Central memory CD8-positive, alpha-beta T cell (primary cell): ENCODE measurements around the gene FXYD1.

Experiments used
- ATAC-seq: fragments of 150-1000 bp; cut with Tn5 transposase; replicated peaks from 2 replicates; pipeline ENCODE4 v1.10.0; 2022; ENCODE audit warnings: mild to moderate bottlenecking, moderate FRiP score, moderate number of reproducible peaks; ENCODE audit not compliant: poor library complexity, severe bottlenecking; ENCODE audit errors: extremely low read depth
- DNase-seq, 2 donors: peaks; one replicate each; pipeline ENCODE4 v3.0.0; 2021; ENCODE audit warnings: low spot score in 2 of 2
- H3K27ac Mint-ChIP-seq: one replicate; pipeline ENCODE4 v1.8.0; 2022; ENCODE audit warnings: low read depth, mild to moderate bottlenecking, moderate library complexity, mixed read lengths
- H3K27me3 Mint-ChIP-seq: one replicate; pipeline ENCODE4 v1.8.0; 2022; ENCODE audit warnings: mixed read lengths
- H3K36me3 Mint-ChIP-seq: one replicate; pipeline ENCODE4 v1.8.0; 2022; ENCODE audit warnings: mild to moderate bottlenecking, moderate library complexity, mixed read lengths; ENCODE audit not compliant: insufficient read depth
- H3K4me1 Mint-ChIP-seq: one replicate; pipeline ENCODE4 v1.8.0; 2022; ENCODE audit warnings: mixed read lengths
- H3K4me3 Mint-ChIP-seq: one replicate; pipeline ENCODE4 v1.8.0; 2022; ENCODE audit warnings: mild to moderate bottlenecking, moderate library complexity, mixed read lengths
- H3K9me3 Mint-ChIP-seq: one replicate; pipeline ENCODE4 v1.8.0; 2022; ENCODE audit warnings: mixed read lengths

Gene FXYD1

GRCh38 chr19:35169221-35169995 is 30.8 kb downstream of the FXYD1 start:
- no peak for ATAC-seq
- Mint-ChIP-seq H3K27ac (peak overlapping the region; percentile 77), H3K4me3 (no peak overlapping the region), H3K36me3 (peaks cover 41% of the 10 kb centered on the region), H3K9me3 (no peaks in the 10 kb centered on the region), H3K4me1 (peaks cover 17% of the 10 kb centered on the region), H3K27me3 (no peaks in the 10 kb centered on the region)
- DNase-seq: peak in 1 of 2 donors; percentile 4

- H3K9me3 Mint-ChIP-seq: no peaks in the 10 kb centered on the region
- H3K4me1 Mint-ChIP-seq: peaks cover 23% of the 10 kb centered on the region
- H3K27me3 Mint-ChIP-seq: no peaks in the 10 kb centered on the region
- ATAC-seq (no peak), DNase-seq (no peak)
- H3K36me3 Mint-ChIP-seq: peaks cover 30% of the 10 kb centered on the region
- no peak overlapping the region for H3K27ac Mint-ChIP-seq
- no peak overlapping the region for H3K4me3 Mint-ChIP-seq
Observed at GRCh38 chr19:35170359-35171061, 31.9 kb downstream of the FXYD1 start.

GRCh38 chr19:35171730-35172129 is 33.1 kb downstream of the FXYD1 start:
- Mint-ChIP-seq H3K27me3 (no peaks in the 10 kb centered on the region), H3K4me3 (no peak overlapping the region), H3K4me1 (peaks cover 22% of the 10 kb centered on the region), H3K27ac (no peak overlapping the region), H3K36me3 (peaks cover 18% of the 10 kb centered on the region), H3K9me3 (no peaks in the 10 kb centered on the region)
- no peak for ATAC-seq
- no peak for DNase-seq

- Mint-ChIP-seq H3K27ac (no peak overlapping the region), H3K4me1 (peaks cover 12% of the 10 kb centered on the region), H3K27me3 (no peaks in the 10 kb centered on the region), H3K4me3 (no peak overlapping the region), H3K36me3 (peaks cover 5% of the 10 kb centered on the region), H3K9me3 (no peaks in the 10 kb centered on the region)
- no peak for ATAC-seq
- no peak for DNase-seq
Observed at GRCh38 chr19:35174226-35174625, 35.6 kb downstream of the FXYD1 start.

GRCh38 chr19:35176181-35176570 is 37.6 kb downstream of the FXYD1 start:
- Mint-ChIP-seq H3K27ac (no peak overlapping the region), H3K4me1 (peaks cover 16% of the 10 kb centered on the region), H3K36me3 (peaks cover 2% of the 10 kb centered on the region), H3K4me3 (no peak overlapping the region), H3K9me3 (no peaks in the 10 kb centered on the region), H3K27me3 (no peaks in the 10 kb centered on the region)
- no peak for DNase-seq
- ATAC-seq: no peak

- DNase-seq (no peak), ATAC-seq (no peak)
- H3K27ac Mint-ChIP-seq: no peak overlapping the region
- peaks cover 16% of the 10 kb centered on the region for H3K4me1 Mint-ChIP-seq
- no peaks in the 10 kb centered on the region for H3K27me3 Mint-ChIP-seq
- H3K36me3 Mint-ChIP-seq: peaks cover 2% of the 10 kb centered on the region
- no peaks in the 10 kb centered on the region for H3K9me3 Mint-ChIP-seq
- no peak overlapping the region for H3K4me3 Mint-ChIP-seq
Observed at GRCh38 chr19:35177377-35178274, 39.0 kb downstream of the FXYD1 start.

- DNase-seq (no peak), ATAC-seq (no peak)
- Mint-ChIP-seq H3K4me1 (peaks cover 16% of the 10 kb centered on the region), H3K36me3 (peaks cover 2% of the 10 kb centered on the region), H3K27me3 (no peaks in the 10 kb centered on the region), H3K9me3 (no peaks in the 10 kb centered on the region), H3K27ac (no peak overlapping the region), H3K4me3 (no peak overlapping the region)
Observed at GRCh38 chr19:35178701-35179100, 40.1 kb downstream of the FXYD1 start.

GRCh38 chr19:35179830-35180229 is 41.2 kb downstream of the FXYD1 start:
- no peak for DNase-seq
- H3K27ac Mint-ChIP-seq: no peak overlapping the region
- H3K4me3 Mint-ChIP-seq: no peak overlapping the region
- peaks cover 15% of the 10 kb centered on the region for H3K4me1 Mint-ChIP-seq
- H3K27me3 Mint-ChIP-seq: no peaks in the 10 kb centered on the region
- H3K36me3 Mint-ChIP-seq: peaks cover 2% of the 10 kb centered on the region
- no peaks in the 10 kb centered on the region for H3K9me3 Mint-ChIP-seq
- ATAC-seq: no peak

- no peak for DNase-seq
- Mint-ChIP-seq H3K27ac (no peak overlapping the region), H3K4me3 (no peak overlapping the region), H3K36me3 (peaks cover 2% of the 10 kb centered on the region), H3K9me3 (no peaks in the 10 kb centered on the region), H3K27me3 (no peaks in the 10 kb centered on the region), H3K4me1 (peaks cover 6% of the 10 kb centered on the region)
- ATAC-seq: no peak
Observed at GRCh38 chr19:35181387-35181786, 42.8 kb downstream of the FXYD1 start.

- Mint-ChIP-seq H3K27ac (no peak overlapping the region), H3K36me3 (no peaks in the 10 kb centered on the region)
Observed at GRCh38 chr19:35184267-35184666, 45.6 kb downstream of the FXYD1 start.

GRCh38 chr19:35184884-35185283 is 46.3 kb downstream of the FXYD1 start:
- DNase-seq: no peak
- Mint-ChIP-seq H3K4me3 (no peak overlapping the region), H3K27ac (no peak overlapping the region), H3K9me3 (no peaks in the 10 kb centered on the region), H3K36me3 (no peaks in the 10 kb centered on the region), H3K4me1 (peaks cover 3% of the 10 kb centered on the region), H3K27me3 (no peaks in the 10 kb centered on the region)
- ATAC-seq: no peak

More at GRCh38 chr19:35184267-35184666, 45.6 kb downstream of the FXYD1 start:
- no peak for DNase-seq
- Mint-ChIP-seq H3K4me1 (peaks cover 6% of the 10 kb centered on the region), H3K9me3 (no peaks in the 10 kb centered on the region), H3K27me3 (no peaks in the 10 kb centered on the region), H3K4me3 (no peak overlapping the region)
- ATAC-seq: no peak
